Activated CD8-positive, alpha-beta memory T cell treated with anti-CD3 and anti-CD28 coated beads, Interleukin-2, amount 50 U/mL, for 1 hour (primary cell): ENCODE results near the gene CCDC180.
"Not testable (repeated sequence)": the region's sequence is repeated elsewhere in the genome, so short reads cannot be mapped to it uniquely, and the experiment has no call there.

ENCODE experiments used
- DNase-seq: peaks from one replicate; pipeline ENCODE4 v3.0.0-alpha.2; 2020; ENCODE audit errors: extremely low read depth

The CCDC180 gene

GRCh38 chr9:97307500-97308163 is at the start of gene CCDC180:
Gene CCDC180 (plus strand): TSS chr9:97307659. CDS start chr9:97308064, 405 bp downstream.
- DNase-seq: no peak

GRCh38 chr9:97259834-97260514 is 47.5 kb upstream of the CCDC180 start:
- DNase-seq: not testable (repeated sequence)

- no peak for DNase-seq
Measured at GRCh38 chr9:97271292-97271691, 36.2 kb upstream of the CCDC180 start.

GRCh38 chr9:97272072-97272471 is 35.4 kb upstream of the CCDC180 start:
- no peak for DNase-seq

- no peak for DNase-seq
Measured at GRCh38 chr9:97276310-97276852, 31.1 kb upstream of the CCDC180 start.

GRCh38 chr9:97277953-97278352 is 29.5 kb upstream of the CCDC180 start:
- no peak for DNase-seq

GRCh38 chr9:97280755-97281330 is 26.6 kb upstream of the CCDC180 start:
- DNase-seq: no peak

- DNase-seq: no peak
Measured at GRCh38 chr9:97283768-97284167, 23.7 kb upstream of the CCDC180 start.

GRCh38 chr9:97284798-97285197 is 22.7 kb upstream of the CCDC180 start:
- no peak for DNase-seq

GRCh38 chr9:97292200-97292599 is 15.3 kb upstream of the CCDC180 start:
- DNase-seq: no peak

- no peak for DNase-seq
Measured at GRCh38 chr9:97293207-97293721, 14.2 kb upstream of the CCDC180 start.

GRCh38 chr9:97293818-97294217 is 13.6 kb upstream of the CCDC180 start:
- no peak for DNase-seq

GRCh38 chr9:97297889-97298288 is 9.6 kb upstream of the CCDC180 start:
- no peak for DNase-seq

- no peak for DNase-seq
Measured at GRCh38 chr9:97299809-97300414, 7.5 kb upstream of the CCDC180 start.

- no peak for DNase-seq
Measured at GRCh38 chr9:97300586-97300985, 6.9 kb upstream of the CCDC180 start.

GRCh38 chr9:97301974-97302373 is 5.5 kb upstream of the CCDC180 start:
- DNase-seq: no peak

GRCh38 chr9:97304586-97304985 is 2.9 kb upstream of the CCDC180 start:
- DNase-seq: no peak

- DNase-seq: no peak
Measured at GRCh38 chr9:97305501-97306298, 1.8 kb upstream of the CCDC180 start.

GRCh38 chr9:97307091-97307490 is 368 bp upstream of the CCDC180 start:
- no peak for DNase-seq

- no peak for DNase-seq
Measured at GRCh38 chr9:97309260-97309659, 1.8 kb downstream of the CCDC180 start.

GRCh38 chr9:97310023-97310422 is 2.6 kb downstream of the CCDC180 start:
- DNase-seq: no peak
